Nephron progenitor cell (in vitro differentiated cells): Measurements from ENCODE around the gene MSANTD3.

ENCODE experiments used
- DNase-seq: peaks from one replicate; pipeline ENCODE4 v3.0.0; 2021
- H3K27ac Mint-ChIP-seq: 2 replicates; pipeline ENCODE4 v1.8.0; 2021; ENCODE audit warnings: mild to moderate bottlenecking, moderate library complexity, mixed read lengths
- H3K27me3 Mint-ChIP-seq: 2 replicates; pipeline ENCODE4 v1.8.0; 2021; ENCODE audit warnings: mild to moderate bottlenecking, low read depth, mixed read lengths; ENCODE audit not compliant: poor library complexity
- H3K36me3 Mint-ChIP-seq: 2 replicates; pipeline ENCODE4 v1.8.0; 2021; ENCODE audit warnings: low read depth, mixed read lengths
- H3K4me1 Mint-ChIP-seq: 2 replicates; pipeline ENCODE4 v1.8.0; 2021; ENCODE audit warnings: mixed read lengths
- H3K4me3 Mint-ChIP-seq: 2 replicates; pipeline ENCODE4 v1.8.0; 2021; ENCODE audit warnings: mild to moderate bottlenecking, moderate library complexity, mixed read lengths
- H3K9me3 Mint-ChIP-seq: 2 replicates; pipeline ENCODE4 v1.8.0; 2021; ENCODE audit warnings: mild to moderate bottlenecking, moderate library complexity, mixed read lengths
- CTCF ChIP-seq: fragments of 200-600 bp; sonication (generic); IDR thresholded peaks from 2 replicates; pipeline ENCODE4 v1.5.0; 2021; ENCODE audit warnings: antibody characterized with exemption

Gene MSANTD3

GRCh38 chr9:100465761-100466160, 38.8 kb downstream of the MSANTD3 start:
- no peak overlapping the region for H3K27ac Mint-ChIP-seq
- H3K4me3 Mint-ChIP-seq: no peak overlapping the region
- H3K36me3 Mint-ChIP-seq: no peaks in the 10 kb centered on the region
- peaks cover 14% of the 10 kb centered on the region for H3K27me3 Mint-ChIP-seq
- DNase-seq: no peak
- H3K4me1 Mint-ChIP-seq: peaks cover 24% of the 10 kb centered on the region
- no peak for TF ChIP-seq CTCF
- H3K9me3 Mint-ChIP-seq: no peaks in the 10 kb centered on the region

GRCh38 chr9:100466171-100466828, 39.4 kb downstream of the MSANTD3 start:
- Mint-ChIP-seq H3K27ac (no peak overlapping the region), H3K36me3 (no peaks in the 10 kb centered on the region), H3K27me3 (peaks cover 14% of the 10 kb centered on the region), H3K4me1 (peaks cover 27% of the 10 kb centered on the region), H3K9me3 (no peaks in the 10 kb centered on the region), H3K4me3 (no peak overlapping the region)
- DNase-seq: no peak
- TF ChIP-seq CTCF: no peak

GRCh38 chr9:100466829-100467221, 39.9 kb downstream of the MSANTD3 start:
- Mint-ChIP-seq H3K27ac (no peak overlapping the region), H3K9me3 (no peaks in the 10 kb centered on the region), H3K4me1 (peaks cover 27% of the 10 kb centered on the region), H3K4me3 (no peak overlapping the region), H3K36me3 (no peaks in the 10 kb centered on the region), H3K27me3 (peaks cover 14% of the 10 kb centered on the region)
- DNase-seq: no peak
- TF ChIP-seq CTCF: no peak

GRCh38 chr9:100468041-100468440, 41.1 kb downstream of the MSANTD3 start:
- no peaks in the 10 kb centered on the region for H3K36me3 Mint-ChIP-seq
- H3K9me3 Mint-ChIP-seq: no peaks in the 10 kb centered on the region
- H3K27ac Mint-ChIP-seq: no peak overlapping the region
- H3K4me3 Mint-ChIP-seq: no peak overlapping the region
- peaks cover 28% of the 10 kb centered on the region for H3K4me1 Mint-ChIP-seq
- DNase-seq: no peak
- H3K27me3 Mint-ChIP-seq: peaks cover 6% of the 10 kb centered on the region
- TF ChIP-seq CTCF: no peak

GRCh38 chr9:100472268-100472667, 45.3 kb downstream of the MSANTD3 start:
- Mint-ChIP-seq H3K4me1 (peaks cover 48% of the 10 kb centered on the region), H3K27me3 (peaks cover 3% of the 10 kb centered on the region), H3K9me3 (peaks cover 10% of the 10 kb centered on the region), H3K4me3 (peak overlapping the region; percentile 80), H3K36me3 (peaks cover 19% of the 10 kb centered on the region), H3K27ac (peak overlapping the region; percentile 43)
- no peak for TF ChIP-seq CTCF
- no peak for DNase-seq

- Mint-ChIP-seq H3K9me3 (peaks cover 12% of the 10 kb centered on the region), H3K4me3 (peak within 1 kb of the TSS; percentile 96), H3K4me1 (peaks cover 48% of the 10 kb centered on the region), H3K36me3 (peaks cover 24% of the 10 kb centered on the region), H3K27me3 (peaks cover 3% of the 10 kb centered on the region), H3K27ac (peak within 1 kb of the TSS; percentile 77)
- DNase-seq: peak; percentile 87
- TF ChIP-seq CTCF: no peak
Observed at GRCh38 chr9:100472788-100473275, 45.9 kb downstream of the MSANTD3 start, which contains the start of gene TMEFF1. Gene TMEFF1, plus strand, starts transcription at chr9:100473149. Its CDS starts 396 bp downstream, at chr9:100473545.
